Measurements from ENCODE around the gene P2RX2. TPM values are rescaled to one million over a fixed set of nuclear protein-coding genes. Genes with fewer than 3 reads are reported as not detected.
A peak's percentile ranks its signal among the peaks of the same experiment; 100 is the strongest.

Gene P2RX2
- total RNA-seq (2014; rRNA removed; shearing (Covaris generic)), result 0.17 and 0.43 TPM in 2 replicates

DNA sequence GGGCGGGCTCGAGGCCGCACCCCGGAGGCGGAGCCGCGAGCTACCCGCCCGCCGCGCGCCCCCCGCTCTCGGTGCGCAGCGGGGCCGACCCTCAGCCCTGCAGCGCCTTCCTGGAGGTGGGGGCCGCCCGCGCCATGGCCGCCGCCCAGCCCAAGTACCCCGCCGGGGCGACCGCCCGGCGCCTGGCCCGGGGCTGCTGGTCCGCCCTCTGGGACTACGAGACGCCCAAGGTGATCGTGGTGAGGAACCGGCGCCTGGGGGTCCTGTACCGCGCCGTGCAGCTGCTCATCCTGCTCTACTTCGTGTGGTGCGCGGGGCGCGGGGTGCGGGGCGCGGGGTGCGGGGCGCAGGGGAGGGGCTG, at the start of gene P2RX2:
P2RX2 (plus strand) TSS at position 94 of the 361 bp plus-strand sequence; CDS start at position 135, 41 bp downstream.
- DNase-seq (ENCODE audit: low spot score), result no peak
- in situ Hi-C loops (cut with HindIII; ENCODE audit: low sequenced_read_pairs), result no loop called here

DNA sequence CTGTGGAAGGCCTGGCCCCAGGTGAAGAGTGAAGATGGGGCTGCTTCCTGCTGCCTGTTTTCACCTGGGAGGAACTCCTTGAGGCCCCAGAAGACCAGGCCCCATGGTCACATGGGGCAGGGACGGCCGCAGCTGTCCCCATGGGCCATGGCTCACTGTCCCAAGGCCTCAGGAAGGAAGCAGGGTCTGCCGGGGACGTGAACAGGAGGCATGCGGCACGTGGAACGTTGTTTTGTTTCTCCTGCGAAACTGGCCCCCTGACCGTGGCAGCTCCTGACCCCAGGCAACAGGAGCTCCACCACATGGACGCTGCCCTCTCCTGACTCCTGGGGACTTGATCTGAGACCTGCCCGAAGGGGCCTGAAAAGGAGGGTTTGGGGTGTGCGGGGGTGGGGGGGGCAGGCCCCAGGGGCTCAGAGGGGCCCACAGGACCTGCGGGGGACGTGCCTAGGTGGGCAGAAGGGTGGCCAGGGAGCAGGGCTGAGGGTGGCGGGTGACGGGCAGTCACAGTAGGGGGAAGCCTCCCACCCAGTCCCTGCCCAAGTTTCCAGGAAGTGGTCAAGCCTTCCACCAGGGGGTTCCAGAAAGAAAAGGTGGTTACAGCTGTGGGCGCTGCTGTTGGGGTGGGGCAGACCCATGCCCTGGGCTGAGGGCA, 49.6 kb upstream of the P2RX2 start:
- in situ Hi-C loops (cut with HindIII; ENCODE audit: low sequenced_read_pairs), result no loop called here

DNA sequence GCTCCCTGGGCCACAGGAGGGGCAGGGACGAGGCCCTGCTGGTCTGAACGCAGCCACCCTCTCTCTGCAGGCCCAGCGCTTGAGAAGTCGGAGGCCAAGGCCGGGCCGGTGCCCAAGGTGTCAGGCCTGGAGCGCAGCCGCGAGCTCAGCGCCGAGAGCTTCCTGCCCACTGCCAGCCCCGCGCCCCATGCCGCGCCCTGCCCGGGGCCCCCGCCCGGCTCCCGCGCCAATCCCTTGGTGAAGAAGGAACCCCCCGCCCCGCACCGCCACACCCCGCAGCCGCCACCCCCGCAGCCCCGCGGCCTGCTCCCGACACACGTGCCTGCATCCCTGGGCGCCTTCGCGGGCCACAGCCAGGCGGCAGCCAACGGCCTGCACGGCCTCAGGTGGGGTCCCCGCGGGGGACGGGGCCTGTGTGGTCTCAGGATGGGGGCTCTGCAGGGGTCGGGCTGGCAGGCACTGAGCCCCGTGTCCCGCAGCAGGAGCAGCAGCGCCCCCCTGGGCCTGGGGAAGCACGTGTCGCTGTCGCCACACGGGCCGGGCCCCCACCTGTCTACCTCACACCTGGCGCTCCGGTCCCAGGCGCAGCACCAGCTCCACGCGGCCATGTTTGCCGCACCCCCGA, 48.6 kb upstream of the P2RX2 start:
- in situ Hi-C loops (cut with HindIII; ENCODE audit: low sequenced_read_pairs), result no loop called here
- no peak for DNase-seq (ENCODE audit: low spot score)

More for the DNA sequence above, 49.6 kb upstream of the P2RX2 start:
- DNase-seq (ENCODE audit: low spot score), result no peak

DNA sequence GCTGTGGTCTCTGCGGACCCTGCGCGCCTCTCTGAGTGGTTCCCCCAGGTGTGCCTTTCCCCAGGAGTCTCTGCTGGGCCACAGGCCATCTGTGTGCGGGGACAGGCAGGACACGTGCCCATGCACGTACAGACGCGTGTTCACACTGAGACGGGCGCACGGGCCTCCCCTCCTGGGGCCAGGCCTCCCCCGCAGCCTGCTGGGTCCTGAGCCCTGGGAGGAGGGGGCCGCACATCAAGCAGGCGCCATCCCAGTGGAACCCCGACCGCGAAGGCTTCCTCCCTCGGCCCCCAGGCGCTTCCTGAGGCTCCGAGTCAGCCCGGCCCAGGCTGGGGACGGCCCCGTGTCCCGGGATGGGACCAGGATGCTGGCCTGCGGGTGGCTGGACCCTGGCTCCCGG, 47.9 kb upstream of the P2RX2 start:
- in situ Hi-C loops (cut with HindIII; ENCODE audit: low sequenced_read_pairs), result no loop called here
- no peak for DNase-seq (ENCODE audit: low spot score)

DNA sequence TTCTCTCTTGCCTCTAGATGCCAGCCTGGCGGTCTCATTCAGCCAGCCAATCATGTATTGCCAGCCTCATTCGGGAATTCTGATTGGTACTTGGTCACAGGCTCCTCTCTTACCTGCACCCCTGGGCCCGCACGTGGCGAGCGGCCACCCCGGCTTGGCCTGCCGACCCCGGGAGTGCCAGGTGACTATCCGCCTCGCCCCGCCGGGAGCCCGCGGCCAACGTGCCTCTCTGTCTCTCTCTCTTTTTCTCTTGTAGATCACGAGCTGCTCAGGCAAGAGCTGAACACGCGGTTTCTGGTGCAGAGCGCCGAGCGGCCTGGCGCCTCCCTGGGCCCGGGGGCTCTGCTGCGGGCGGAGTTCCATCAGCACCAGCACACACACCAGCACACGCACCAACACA, 47.5 kb upstream of the P2RX2 start:
- in situ Hi-C loops (cut with HindIII; ENCODE audit: low sequenced_read_pairs), result no loop called here
- no peak for DNase-seq (ENCODE audit: low spot score)

DNA sequence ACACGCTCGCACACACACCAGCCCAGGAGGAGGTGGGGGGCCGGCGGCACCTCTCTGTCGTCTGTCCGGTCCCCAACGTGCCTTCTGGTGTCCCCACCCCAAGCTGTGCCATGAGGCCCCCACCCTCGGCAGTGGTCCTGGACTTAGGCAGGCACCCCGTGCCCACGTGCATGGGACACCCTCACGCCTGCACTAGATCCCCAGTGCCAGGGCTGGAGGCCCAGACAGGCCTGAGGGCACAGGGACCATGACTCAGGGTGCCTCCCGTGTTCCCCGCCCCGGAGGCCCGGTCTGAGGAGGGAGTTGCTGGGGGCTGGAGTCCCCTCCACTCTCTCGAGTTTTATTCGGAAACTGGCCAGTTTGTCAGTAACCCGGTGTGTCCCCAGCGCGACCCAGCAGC, 47.0 kb upstream of the P2RX2 start:
- in situ Hi-C loops (cut with HindIII; ENCODE audit: low sequenced_read_pairs), result no loop called here
- no peak for DNase-seq (ENCODE audit: low spot score)

DNA sequence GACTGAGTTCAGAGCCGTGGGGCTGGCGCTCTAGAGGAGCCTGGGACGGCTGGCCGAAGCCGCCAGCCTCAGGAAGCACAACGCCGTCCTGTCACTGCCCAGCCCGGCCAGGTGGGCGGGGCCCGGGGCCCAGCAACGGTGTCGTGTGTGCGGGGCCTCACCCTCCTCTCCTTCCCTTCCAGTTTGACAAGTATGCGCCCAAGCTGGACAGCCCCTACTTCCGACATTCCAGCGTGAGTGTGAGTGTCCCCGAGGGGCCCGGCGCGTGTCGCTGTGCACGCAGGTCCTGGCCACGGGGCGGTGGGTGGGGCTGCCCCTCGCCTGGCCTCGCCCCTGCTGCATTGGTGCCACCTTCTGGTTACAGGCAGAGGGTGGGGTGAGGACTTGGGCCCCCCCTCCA, 46.5 kb upstream of the P2RX2 start:
- no peak for DNase-seq (ENCODE audit: low spot score)
- in situ Hi-C loops (cut with HindIII; ENCODE audit: low sequenced_read_pairs), result no loop called here

DNA sequence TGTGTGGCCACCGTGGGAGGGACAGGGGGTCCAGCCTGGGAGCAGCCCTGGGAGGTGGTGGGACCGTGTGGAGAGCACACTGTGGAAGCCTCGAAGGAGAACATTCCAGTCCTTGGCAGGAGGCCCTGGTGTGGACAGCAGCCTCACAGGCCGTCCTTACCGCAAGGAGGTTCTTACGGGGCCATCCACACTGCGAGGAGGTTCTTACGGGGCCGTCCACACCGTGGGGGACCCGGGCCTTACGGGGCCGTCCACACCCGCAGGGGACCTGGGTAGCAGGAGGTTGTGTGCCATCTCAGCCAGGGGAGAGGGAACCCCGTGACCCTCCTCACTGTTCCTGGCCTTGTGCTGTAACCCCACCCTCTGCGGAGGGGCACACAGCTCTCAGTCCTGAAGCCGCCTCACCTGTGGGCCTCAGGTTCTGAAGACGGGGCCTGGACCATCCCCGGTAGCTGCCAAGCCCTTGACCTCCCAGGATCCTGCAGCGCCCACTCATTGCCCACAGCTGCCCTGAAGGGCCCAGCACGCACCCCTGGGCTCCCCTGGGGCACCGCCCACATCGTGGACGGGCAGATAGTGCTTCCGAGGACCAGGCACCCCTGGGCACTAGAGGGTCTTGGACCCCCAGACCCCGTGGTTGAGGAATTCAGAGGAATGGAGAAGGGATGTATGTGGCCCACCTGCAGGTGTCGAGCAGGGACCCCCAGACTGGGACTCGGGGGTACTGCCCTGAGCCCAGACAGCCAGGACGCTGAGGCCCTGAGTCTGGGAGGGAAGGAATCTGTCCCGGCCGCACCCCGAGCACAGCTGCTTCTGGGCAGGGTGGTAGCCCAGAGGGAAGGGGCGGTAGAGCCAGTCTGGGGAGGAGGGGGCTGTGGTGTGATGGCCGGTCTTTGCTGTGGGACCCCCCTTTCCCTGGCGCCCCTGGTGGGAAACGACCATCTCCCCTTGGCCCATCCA, 45.5 kb upstream of the P2RX2 start:
- in situ Hi-C loops (cut with HindIII; ENCODE audit: low sequenced_read_pairs), result no loop called here
- DNase-seq (ENCODE audit: low spot score), result no peak

DNA sequence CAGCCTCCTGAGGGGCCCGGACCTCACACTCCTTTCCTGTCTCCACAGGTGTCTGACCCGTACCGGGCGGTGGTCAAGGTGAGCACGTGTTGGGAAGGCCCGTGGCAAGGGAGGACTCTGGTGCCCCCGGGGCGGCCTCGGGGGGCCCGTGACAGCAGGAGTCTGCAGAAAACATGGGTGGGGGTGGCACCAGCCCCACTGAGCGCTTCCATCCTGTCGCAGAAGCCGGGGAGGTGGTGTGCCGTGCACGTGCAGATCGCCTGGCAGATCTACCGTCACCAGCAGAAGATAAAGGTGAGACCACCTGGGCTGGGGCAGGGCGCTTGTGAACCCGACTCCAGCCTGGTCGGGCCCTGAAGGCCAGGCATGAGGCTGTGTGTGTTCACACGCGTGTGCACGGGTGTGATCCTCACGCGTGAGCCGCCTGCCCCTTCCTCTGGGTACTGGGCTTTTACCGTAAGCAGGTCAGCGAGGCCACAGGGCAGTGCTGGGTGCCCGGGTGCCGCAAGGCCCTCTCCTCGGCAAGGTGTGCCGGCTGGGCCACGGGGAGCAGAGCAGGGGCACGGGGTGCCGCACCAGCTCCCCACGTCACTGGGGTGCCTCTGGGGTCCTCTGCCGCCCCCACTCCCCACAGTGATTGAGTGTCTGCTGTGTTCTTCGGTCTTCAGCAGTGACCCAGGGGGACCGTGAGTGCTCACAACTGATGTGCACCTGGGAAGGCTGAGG, 44.1 kb upstream of the P2RX2 start:
- in situ Hi-C loops (cut with HindIII; ENCODE audit: low sequenced_read_pairs), result no loop called here

DNA sequence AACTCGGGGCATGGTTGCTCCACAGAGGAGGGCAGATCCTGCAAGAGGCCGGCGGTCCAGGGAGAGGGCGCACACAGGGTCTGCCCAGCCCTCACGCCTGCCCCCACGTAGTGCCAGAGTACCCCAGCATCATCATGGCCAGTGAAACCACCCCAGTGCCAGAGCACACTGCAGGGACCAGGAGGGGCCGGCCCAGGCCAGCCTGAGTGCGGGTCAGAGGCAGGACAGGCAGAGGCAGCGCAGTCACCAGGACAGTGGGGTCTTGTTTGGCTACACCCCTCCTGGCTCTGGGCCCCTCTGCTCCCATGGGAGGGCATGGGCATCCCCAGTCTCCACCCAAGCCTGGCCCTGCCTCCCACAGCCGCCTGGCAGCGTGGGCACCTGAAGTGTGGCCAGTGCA, 42.9 kb upstream of the P2RX2 start:
- DNase-seq (ENCODE audit: low spot score), result no peak
- in situ Hi-C loops (cut with HindIII; ENCODE audit: low sequenced_read_pairs), result no loop called here

More for the DNA sequence above, 44.1 kb upstream of the P2RX2 start:
- DNase-seq (ENCODE audit: low spot score), result no peak

DNA sequence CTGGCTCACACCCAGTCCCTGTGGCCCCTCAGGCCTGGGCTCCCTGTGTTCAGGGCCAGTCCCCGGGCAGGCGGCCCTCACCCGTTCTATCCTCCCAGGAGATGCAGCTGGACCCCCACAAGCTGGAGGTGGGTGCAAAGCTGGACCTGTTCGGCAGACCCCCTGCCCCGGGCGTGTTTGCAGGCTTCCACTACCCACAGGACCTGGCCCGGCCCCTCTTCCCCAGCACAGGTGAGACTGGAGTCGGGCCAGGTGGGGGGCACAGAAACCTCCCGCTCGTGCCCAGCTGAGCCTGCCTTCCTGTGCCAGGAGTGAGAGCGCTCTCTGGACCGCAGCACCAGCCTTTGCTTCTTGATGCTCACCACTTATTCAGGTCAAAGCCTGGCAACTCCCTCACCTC, 41.9 kb upstream of the P2RX2 start:
- DNase-seq (ENCODE audit: low spot score), result no peak
- in situ Hi-C loops (cut with HindIII; ENCODE audit: low sequenced_read_pairs), result no loop called here

DNA sequence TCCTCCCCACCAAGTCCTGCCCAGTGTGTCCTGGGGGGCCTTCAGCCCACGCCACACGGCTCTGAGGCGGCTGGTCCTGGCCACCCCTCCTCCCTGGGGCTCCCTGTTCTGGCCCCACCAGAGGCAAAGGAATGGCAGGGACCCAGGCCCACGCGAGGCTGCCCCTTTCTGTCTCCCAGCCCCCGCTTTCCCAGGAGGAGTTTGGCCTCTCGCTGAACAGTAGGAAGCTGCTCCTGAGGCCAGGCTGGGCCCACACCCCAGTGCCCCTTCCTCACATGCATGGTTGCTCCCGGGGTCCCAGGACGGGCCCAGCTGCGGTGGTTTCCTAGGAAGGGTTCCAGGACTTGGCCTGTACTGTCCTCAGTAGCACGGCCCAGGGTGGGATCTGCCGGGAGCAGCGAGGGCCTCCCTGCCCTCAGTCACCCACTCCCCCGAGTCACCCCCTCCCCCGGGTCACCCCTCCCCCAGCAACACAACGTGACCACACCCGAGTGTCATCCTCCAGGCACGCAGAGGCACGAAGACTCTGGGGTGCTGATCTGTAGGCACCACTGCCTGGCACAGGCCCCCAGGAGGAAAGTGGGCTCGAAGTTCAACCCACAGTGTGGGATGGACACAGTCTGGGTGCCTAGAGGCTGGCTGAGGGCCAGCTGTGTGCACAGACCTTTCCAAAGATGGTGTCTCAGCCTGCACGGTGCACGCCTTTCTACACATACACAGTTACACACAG, 41.2 kb upstream of the P2RX2 start:
- in situ Hi-C loops (cut with HindIII; ENCODE audit: low sequenced_read_pairs), result no loop called here
- no peak for DNase-seq (ENCODE audit: low spot score)

DNA sequence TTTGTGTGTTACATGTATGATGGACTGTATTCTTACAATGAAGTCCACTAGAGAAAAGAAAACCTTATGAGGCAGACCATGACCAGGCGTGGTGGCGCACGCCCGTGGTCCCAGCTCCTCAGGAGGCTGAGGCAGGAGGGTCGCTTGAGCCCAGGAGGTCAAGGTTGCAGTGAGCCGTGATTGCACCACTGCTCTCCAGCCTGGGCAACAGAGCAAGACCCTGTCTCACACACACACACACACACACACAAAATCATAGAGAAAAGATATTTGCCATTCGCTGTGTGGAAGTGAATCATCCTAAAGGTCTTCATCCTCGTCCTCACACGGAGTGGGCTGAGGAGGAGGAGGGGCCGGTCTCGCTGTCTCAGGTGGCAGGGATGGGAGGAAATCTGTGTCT, 40.5 kb upstream of the P2RX2 start:
- in situ Hi-C loops (cut with HindIII; ENCODE audit: low sequenced_read_pairs), result no loop called here
- no peak for DNase-seq (ENCODE audit: low spot score)

DNA sequence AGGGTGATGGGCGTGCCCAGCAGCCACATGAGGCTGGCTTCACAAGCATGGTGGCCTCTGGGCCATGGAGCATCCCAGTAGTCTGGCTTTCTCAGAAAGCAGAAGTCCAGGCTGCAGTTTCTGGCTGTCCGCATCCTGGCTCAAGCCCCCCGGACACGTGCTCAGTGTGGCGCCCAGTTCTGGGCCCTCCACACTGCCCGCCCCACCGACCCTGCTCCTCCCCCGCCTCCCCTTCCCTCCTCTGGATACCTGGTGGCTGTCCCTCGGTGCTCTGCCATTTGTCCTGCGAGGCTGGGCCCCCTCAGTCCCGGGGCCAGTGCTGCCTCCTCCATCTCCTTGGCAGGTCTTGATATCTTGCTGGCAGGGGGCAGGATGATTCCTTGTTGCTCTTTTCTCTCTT, 39.8 kb upstream of the P2RX2 start:
- no peak for DNase-seq (ENCODE audit: low spot score)
- in situ Hi-C loops (cut with HindIII; ENCODE audit: low sequenced_read_pairs), result no loop called here

DNA sequence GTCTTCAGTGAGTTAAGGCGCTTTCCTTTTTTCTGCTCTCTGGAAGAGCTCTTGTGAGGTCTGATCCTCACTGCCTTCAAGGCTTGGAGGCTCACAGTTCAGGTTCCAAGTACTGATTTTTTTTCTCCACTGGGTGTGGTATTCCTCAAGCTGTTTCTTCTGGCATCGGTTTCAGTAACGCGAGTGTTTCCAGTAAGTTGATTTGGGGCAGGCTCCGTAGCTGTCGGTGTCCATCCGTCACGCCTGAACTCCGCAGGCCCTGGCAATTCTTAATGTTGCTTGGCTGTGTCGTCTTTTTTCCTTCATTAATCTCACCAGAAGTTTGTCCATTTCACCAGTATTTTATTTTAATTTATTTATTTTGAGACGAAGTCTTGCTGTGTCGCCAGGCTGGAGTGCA, 38.8 kb upstream of the P2RX2 start:
- peak; percentile 21 for DNase-seq (ENCODE audit: low spot score)
- in situ Hi-C loops (cut with HindIII; ENCODE audit: low sequenced_read_pairs), result no loop called here

DNA sequence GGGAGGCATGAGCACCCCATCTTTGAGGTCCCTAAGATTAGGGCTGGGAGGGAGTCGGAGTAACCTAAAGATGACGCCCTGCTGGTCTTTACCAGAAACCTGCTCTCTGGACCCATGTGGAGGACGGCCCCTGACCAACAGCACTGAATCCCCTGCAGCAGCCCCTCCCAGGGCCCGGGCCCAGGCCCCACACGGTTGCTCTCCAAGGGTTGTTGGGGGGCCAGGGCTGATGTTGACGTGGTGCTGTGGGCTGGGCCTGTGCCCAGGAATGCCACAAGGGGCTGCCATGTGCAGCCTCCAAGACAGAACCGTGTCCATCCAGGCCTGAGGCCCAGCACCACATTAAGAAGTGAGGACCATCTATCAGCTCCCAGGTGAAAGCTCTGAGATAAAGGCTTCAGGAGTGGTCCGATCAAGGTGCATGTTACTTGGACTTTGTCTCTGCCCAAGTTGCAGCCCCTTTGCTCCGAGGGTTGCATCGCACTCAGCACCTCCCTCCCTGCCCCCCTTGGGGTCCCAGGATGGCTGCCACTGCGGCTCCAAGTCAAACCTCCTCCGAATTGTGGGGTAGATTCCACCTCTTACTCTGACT, 37.8 kb upstream of the P2RX2 start:
- in situ Hi-C loops (cut with HindIII; ENCODE audit: low sequenced_read_pairs), result no loop called here
- DNase-seq (ENCODE audit: low spot score), result no peak

DNA sequence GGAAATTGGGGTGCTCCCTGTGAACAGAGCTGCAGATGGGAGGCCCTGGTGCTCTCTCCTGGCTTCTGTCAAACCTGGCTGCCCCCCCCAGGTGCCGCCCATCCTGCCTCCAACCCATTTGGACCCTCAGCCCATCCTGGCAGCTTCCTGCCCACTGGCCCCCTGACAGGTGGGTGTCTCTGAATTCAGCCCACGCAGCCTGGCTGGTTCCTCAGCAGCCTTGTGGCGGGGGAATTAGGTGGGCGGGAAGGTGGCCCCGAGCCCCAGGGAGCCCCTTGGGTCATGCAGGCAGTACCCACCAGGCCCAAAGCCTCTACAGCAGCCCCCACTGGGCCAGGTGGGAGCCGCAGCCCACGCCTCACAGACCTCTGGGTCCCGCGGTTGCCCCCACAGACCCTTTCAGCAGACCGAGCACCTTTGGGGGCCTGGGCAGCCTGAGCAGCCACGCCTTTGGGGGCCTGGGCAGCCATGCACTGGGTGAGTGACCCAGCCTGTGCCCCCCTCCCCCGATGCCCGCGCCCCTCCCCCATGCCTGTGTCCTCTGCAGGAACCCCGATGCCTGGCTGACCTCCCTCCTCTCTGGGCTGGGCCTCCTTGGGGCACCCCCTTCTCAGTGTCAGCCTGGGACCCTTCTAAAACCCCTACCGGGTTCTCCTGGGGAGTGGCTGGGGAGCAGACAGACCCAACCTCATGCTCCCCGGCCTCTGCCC, 37.1 kb upstream of the P2RX2 start:
- in situ Hi-C loops (cut with HindIII; ENCODE audit: low sequenced_read_pairs), result no loop called here

DNA sequence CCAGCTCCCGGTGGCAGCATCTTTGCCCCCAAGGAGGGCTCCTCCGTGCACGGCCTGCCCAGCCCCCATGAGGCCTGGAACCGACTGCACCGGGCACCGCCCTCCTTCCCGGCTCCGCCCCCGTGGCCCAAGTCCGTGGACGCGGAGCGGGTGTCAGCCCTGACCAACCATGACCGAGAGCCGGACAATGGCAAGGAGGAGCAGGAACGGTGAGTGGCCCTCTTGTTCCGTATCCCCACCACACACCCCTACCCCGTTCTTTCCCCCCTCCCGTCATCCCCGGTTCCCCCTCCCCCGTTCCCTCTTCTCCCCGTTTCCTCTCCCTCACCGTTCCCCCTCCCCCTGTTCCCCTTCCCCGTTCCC, 36.5 kb upstream of the P2RX2 start:
- in situ Hi-C loops (cut with HindIII; ENCODE audit: low sequenced_read_pairs), result no loop called here
- no peak for DNase-seq (ENCODE audit: low spot score)

More for the DNA sequence above, 37.1 kb upstream of the P2RX2 start:
- DNase-seq (ENCODE audit: low spot score), result no peak

Measured in G401 (cell line).